HK-2 (cell line): ENCODE measurements around the gene ASCC2.
"Not testable (repeated sequence)": the region's sequence is repeated elsewhere in the genome, so short reads cannot be mapped to it uniquely, and the experiment has no call there.

Source experiments
- DNase-seq: peaks from one replicate; pipeline ENCODE4 v3.0.0-alpha.2; 2018; ENCODE audit not compliant: unreplicated experiment

Gene ASCC2, protein sequence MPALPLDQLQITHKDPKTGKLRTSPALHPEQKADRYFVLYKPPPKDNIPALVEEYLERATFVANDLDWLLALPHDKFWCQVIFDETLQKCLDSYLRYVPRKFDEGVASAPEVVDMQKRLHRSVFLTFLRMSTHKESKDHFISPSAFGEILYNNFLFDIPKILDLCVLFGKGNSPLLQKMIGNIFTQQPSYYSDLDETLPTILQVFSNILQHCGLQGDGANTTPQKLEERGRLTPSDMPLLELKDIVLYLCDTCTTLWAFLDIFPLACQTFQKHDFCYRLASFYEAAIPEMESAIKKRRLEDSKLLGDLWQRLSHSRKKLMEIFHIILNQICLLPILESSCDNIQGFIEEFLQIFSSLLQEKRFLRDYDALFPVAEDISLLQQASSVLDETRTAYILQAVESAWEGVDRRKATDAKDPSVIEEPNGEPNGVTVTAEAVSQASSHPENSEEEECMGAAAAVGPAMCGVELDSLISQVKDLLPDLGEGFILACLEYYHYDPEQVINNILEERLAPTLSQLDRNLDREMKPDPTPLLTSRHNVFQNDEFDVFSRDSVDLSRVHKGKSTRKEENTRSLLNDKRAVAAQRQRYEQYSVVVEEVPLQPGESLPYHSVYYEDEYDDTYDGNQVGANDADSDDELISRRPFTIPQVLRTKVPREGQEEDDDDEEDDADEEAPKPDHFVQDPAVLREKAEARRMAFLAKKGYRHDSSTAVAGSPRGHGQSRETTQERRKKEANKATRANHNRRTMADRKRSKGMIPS

DNA sequence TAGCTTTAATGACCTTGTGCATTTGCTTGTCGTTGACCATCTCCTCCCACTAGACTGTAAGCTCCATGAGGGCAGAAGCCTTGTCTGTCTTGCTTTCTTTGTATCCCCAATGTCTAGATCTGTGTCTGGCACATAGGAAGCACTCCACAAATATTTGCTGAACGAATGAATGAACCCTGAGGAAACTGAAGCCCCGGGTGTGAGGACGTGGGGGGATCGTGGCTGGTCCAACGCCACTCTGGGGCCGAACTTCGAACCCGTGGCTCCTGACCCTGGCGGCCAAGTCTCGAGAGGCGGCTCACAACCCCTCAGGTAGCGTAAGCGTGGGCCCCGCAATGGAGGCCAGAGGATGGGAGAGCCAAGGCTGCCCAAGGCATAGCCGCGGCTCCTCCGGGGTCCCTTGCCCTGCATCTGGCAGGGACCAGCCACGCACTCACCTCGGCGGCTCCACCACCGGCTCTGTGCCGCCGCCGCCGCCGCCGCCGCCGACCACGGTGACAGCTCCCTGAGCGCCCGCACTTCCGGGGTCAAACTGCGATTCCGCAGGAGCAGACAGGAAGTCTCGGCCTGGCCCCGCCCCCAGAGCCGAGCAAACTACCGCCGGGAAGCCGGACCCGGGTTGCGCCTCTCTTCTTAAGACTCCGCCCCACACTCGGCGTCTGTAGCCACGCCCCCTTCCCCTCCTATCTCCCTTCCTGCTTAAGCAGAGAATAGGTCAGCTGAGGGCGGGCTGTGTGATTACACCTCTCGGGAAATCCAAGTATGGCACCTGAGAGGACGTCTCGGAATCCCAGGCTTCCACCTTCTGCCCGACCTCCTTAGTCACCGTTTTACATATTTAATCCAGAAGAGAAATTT is at the start of gene ASCC2:
Gene ASCC2, minus strand, starts transcription at position 534 of the 858 bp plus-strand sequence. CDS start 5,949 bp downstream, outside the sequence.
- DNase-seq: peak; percentile 95

DNA sequence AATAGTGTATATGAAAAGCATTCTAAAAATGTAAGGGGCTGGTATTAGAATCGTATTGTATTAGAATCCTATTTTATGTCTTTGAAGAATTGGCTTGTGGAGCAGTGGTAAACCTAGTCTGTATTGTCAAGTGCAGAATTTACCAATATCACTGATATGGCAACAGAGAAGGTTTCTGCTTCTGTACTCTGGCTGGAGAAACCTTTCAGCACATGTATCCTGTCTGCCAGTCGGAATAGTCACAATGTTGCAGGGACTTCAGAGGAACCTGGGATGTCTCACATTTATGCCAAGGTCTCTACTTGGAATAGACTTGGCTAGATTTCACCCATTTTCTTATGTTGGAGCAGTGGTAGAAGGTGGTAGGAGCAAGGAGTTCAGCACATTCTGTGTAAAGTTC is 49.3 kb upstream of the ASCC2 start:
- DNase-seq: no peak

DNA sequence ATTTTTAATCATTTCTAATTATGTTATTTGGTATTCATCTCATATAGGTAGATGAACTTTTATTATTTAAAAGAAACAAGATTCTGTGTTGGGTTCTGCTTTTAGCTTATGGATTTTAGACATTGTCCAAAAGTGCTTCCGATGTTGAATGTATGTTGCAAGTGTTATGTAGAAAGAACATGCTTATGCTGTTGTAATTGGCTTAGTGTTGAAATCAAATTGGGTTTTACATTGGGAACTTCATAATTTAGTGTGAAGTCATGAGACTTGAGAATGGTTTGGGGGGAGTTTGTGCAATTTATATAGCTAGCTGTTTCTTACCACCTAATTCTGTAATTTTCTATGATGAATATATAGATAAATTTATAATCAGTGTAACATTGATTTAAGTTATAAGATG is 48.5 kb upstream of the ASCC2 start:
- no peak for DNase-seq

DNA sequence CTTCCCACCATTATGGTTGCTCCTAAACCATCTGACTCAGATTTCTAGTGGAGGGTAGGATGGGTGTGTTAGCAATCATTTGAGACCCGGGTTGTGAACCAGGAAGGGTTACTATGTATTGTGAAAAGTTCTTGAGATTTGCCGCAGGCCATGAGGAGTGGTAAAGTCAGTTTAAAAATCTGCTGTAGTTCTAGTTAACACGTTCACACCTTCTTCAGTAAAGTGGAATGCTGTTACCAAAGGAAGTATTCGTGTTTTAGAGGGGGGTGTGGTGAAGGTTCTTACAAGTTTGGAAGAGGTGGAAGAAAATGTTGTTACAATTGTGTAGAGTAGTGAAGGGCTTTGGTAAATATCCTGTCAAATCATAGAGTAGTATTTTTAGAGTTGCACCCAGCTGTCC is 47.5 kb upstream of the ASCC2 start:
- DNase-seq: no peak

DNA sequence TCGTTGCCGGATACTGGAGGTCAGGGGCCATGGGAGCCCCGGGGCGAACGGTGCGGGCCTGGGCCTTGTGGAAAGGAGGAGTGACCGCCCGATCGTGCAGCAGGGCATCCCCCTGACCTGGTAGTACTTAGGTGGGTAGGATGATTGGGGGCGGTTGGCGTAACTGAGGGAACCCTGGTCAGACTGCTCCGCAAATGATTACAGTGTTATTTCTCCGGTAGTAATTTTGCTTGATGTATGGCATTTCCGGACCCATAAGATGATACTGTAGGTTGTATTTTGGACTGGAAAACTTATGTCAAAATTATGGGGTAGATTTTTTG is 45.7 kb upstream of the ASCC2 start:
- DNase-seq: no peak

DNA sequence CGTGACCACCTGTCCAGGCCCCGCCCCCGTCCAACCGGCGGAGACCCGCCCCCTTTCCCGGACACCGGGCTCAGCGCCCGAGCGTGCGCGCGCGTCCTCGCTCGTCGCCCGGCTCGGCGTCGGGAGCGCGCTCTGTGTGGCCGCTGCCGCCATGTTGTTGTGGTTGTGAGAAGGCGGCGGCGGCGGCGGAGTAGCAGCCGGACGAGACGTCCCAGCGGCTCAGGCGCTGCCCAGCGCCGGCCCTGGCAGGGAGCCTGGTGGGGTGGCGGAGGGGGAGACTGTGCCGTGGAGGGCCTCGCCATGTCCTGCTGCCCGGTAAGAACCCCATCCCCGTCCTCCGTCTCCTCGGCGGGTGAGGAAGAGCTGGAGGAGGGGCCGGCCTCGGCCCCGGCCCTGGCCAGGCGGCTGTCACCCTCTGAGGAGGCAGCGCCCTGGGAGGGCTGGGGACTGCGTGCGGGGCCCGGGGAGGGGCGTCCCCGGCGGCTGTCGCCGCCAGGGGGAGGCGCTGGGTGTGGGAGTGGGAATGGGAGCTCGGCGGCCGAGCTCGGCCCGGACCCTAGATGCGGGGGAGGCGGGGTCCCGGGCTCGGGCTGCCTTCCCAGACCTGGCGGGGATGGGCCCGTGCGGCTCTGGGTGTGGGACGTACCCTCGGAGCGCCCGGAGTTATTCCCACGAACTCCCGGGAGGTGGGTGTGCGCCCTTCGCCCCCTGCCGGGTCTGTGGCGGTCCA is 45.1 kb upstream of the ASCC2 start, which contains the start of gene MTMR3:
Gene MTMR3, plus strand, starts transcription at position 130 of the 730 bp plus-strand sequence. CDS start 87,886 bp downstream, outside the sequence.
- peak; percentile 92 for DNase-seq

DNA sequence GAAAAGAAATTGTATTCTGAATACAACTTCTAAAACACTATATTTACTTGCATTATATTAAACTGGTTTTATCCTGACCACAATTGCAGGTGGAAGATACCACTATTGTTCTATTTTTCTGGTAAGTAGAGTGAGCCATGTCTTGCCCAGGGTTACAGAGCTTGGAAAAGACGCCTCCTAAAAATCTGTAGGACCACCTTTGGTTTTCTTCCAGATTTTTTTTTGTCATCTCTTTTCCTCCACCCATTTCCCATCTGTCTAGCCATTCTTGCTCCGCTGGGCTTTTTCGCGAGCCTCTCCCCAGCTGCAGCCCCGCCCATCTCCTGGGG is 44.6 kb upstream of the ASCC2 start:
- no peak for DNase-seq

DNA sequence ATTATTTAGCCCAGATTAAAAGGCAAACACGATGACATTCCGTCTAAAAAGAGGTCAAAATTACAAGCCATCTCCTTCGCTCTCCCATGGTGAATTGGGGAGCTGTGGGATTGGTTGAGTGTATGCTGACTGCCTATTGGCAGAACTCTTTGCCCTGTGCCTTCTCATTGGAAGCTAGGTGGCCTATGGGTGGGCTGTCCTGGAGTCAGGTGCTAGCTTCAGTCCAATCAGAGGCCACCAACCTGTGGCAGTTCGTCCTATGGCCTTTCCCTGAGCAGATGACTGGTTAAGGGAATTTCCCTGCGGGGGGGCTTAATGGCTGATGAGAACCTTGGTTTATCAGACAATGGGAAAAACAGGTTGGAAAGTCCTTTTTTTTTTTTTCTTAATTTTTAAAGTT is 41.7 kb upstream of the ASCC2 start:
- peak; percentile 17 for DNase-seq

DNA sequence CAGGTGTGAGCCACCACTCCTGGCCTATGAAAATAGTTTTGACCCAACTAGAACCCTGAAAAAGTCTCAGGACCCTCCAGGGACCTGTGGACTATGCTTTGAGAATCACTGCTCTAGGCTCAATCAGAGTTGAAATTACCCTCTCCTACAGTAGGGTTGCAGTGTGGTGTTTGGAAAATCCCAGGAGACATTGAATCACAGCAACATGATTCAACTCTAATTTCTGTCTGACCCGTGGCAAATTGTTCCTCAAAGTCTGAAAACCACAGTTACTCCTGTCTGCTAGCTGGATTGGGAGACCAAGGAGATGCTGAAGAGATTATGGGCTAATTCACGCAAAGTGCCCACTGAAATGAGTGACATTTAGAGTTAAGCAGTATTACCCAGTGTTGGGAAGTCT is 39.5 kb upstream of the ASCC2 start:
- no peak for DNase-seq

DNA sequence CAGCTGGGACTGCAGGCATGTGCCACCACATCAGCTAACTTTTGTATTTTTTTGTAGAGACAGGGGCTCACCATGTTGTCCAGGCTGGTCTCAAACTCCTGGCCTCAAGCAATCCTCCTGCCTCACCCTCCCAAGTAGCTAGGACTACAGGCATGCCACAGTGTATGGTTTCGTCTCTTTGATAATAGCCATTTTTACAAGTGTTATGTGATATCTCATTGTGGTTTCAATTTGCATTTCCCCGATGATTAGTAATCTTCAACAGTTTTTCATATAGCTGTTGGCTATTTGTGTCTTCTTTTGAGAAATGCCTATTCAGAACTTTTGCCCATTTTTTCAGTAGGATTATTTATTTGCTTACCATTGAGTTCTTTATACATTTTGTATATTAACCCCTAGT is 35.9 kb upstream of the ASCC2 start:
- DNase-seq: no peak

DNA sequence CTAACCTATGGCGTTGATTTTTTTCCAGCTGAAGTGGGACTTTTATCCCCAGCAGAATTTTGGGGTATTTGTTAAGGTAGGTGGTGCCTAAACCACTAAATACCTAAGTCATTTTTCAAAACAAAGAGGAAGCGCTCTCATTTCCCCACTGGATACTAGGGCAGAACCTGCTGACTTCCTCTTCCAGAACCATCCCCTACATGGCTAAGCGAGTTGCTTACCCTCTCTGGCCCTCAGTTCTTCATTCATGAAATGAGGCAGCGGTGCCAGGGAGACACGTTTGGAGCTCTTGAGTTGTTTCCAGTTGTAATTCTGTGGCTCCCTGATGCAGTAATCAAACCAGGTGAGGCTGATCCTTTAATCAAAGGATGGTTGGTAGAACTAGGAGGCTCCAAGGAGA is 34.9 kb upstream of the ASCC2 start:
- DNase-seq: no peak

DNA sequence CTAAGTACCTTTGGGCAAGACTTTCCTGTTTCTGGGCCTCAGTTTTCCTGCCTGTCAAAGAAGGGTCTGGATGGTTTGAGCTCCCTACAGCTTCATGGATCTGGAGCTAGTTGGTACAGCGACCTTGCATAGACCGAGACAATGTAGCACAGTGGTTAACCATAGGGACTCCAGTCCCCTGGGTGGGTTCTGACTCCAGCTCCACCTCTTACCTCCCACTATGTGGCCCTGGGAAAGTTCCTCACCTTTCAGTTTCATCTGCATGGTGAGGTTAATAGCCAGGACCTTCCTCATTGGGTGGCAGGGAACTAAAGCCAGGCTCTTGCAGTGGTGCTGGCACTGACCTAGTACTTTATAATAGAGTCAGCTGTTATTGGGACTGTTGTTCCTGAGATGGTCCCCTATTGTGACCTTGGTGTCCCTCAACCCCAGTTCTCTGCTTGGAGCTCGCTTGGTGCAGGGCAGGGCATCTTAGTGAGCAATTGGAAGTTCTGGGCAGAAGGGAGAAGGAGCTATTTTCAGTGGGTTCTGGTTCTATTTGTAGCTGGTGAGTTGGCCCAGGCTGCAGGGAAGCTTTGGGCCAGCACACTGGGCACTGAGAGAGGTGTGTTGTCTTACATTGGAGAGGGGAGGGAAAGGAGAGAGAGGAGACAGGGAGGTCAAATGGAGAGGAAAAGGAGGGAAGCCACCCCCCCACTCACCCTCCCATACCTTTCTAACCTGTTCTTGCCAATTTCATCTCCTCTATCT is 34.2 kb upstream of the ASCC2 start:
- no peak for DNase-seq

DNA sequence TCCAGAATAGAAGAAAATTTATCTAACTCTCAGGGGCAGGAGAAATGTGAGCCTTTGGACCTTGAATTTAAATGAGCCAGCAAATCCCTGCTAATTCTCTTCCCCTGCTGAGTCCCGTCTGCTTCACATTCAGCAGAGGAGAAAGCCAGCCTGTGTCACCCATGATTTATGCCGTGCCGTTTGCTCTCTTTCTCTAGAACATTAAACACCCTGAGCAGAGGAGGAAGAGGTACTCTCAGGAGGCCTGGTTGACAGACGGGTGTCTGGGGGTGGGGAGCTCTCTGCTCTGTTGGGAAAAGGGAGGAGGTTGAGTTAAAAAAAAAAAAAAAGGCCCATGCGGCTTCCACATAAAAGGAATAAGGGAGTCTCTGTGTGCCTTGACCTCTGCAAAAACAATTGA is 33.6 kb upstream of the ASCC2 start:
- DNase-seq: no peak

DNA sequence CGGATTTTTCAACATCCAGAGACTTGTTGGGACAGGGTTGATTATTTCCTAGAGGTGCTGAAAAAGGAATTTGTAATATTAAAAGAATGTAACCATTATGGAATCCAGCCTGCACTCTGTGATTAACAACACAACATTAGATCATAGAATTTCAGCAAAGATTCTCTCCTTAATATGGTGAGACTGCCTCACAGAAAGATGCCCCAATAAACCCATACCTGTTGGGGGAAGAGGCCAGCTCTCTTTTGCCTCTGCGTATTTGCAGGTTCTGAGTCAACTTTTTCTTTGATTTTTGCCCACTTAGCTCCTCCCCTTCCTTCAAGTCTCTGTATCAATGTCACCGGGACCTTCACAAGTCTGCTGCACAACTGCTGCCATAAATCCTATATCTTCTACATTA is 32.5 kb upstream of the ASCC2 start:
- peak; percentile 20 for DNase-seq

DNA sequence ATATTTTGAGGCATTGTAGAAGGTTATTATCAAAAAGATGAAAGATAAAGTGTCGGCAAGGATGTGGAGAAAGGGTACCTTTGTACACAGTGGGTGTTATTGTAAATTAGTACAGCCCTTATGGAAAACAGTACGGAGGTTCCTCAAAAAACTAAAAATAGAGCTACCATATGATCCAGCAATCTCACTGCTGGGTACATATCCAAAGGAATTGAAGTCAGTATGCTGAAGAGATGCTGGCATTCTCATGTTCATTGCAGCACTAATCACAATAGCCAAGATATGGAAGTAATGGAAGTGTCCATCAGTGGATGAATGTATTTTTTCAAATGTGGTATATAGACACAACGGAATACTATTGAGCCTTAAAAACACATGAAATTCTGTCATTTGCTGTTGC is 29.8 kb upstream of the ASCC2 start:
- DNase-seq: no peak

DNA sequence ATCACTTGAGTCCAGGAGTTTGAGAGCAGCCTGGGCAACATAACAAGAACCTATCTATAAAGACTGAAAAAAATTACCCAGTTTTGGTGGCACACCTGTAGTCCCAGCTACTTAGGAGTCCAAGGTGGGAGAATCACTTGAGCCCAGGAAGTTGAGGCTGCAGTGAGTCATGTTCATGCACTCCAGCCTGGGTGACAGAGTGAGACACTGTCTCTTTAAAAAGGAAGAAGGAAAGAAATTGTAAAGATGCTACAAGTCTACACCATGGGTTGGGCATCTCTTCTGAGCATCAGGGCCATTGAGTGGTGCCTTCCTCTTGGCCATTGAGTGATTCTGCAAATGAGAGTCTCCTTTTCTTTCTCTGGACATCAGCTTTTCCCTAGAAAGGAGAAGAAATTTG is 29.2 kb upstream of the ASCC2 start:
- DNase-seq: no peak

DNA sequence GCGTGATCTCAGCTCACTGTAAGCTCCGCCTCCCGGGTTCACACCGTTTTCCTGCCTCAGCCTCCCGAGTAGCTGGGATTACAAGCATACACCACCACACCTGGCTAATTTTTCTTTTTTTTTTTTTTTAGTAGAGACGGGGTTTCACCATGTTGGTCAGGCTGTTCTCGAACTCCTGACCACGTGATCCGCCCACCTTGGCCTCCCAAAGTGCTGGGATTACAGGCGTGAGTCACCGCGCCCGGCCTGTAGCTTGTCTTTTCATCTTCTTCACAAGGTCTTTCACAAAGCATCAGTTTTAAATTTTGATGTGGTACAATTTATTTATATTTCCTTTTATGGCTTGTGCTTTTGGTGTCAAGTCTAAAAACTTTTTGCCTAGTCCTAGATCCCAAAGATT is 27.5 kb upstream of the ASCC2 start:
- DNase-seq: not testable (repeated sequence)

DNA sequence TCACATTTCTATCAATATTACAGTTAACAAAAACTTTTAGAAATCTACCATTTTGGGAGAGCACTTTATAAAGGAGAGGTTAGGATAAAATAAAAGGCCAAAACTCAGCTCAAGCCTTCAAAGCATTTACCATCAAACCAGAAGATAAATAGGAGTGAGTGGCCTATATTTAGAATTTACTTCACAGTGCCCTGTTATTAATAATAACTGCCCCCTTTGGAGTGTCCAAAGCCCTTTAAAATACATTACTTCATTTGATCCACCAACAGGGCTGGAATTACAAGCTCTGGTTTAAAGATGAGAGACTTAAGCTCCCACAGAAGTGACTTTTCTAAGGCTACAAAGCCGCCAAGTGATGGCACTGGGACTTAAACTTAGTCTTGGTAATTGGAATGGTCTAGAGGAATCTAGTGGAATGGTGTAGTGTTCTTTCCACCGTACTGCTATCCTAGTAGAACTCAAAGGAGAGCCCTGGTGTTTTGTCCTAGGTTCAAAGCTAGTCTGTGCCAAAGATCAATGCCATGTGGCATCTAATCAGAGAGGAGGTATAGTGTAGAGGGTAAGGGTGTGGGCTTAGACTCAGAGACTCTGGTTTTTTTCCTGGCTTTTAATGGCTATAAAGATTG is 23.7 kb upstream of the ASCC2 start:
- DNase-seq: no peak

DNA sequence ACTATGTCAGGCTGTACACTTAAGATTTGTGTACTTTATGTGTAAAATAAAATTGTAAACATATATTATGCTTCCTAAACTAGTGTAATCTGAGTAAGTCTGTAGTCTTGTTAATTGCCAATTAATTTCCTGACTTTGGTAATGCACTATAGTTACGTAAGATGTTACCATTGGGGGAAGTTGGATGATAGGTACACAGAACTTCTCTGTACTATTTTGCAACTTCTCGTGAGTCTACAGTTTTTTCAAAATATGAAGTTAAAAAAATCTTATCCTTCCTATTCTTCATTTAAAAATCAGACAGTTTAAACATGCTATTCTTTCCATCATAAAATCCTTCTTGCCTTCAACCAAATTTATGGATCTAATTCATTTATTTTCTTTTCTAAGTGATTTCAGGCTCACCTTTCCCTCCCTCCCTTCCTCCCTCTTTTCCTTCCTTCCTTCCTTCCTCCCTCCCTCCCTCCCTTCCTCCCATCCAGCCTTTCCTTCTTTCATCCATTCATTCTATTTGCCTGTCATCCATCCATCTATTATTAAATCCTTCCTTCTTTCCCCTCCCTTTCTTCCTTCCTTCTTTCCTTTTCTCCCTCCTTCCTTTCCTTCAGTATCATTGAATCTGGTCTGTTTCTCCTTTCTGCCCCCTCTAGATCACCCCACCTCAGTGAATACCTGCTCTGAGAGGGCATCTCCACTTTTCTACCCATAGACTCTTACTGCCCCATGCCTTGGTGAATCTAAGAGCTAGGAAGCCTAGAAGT is 22.1 kb upstream of the ASCC2 start:
- DNase-seq: no peak

DNA sequence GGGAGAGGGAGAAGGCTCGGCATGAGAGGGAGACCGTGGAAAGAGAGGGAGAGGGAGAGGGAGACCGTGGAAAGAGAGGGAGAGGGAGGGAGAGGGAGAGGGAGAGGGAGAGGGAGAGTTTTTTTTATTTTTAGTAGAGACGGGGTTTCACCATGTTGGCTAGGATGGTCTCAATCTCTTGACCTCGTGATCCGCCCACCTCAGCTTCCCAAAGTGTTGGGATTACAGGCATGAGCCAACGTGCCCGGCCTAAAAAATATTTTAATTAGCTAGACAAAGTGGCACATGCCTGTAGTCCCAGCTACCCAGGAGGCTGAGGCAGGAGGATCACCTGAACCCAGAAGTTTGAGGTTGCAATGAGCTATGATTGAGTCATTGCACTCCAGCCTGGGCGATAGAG is 21.0 kb upstream of the ASCC2 start:
- not testable (repeated sequence) for DNase-seq
